Neural cell (in vitro differentiated cells): Measurements from ENCODE around the gene RAB32. TPM values are rescaled to one million over a fixed set of nuclear protein-coding genes. Genes with fewer than 3 reads are reported as not detected.

Experiments used
- H2AFZ ChIP-seq: fragments of 200-600, 300-800 bp; sonication (generic), shearing (Covaris generic); 2 replicates; pipeline ENCODE4 v1.6.0; 2014; ENCODE audit warnings: low read depth, mild to moderate bottlenecking, antibody characterized with exemption, low read length, moderate library complexity
- H3F3A ChIP-seq: fragments of 200-600 bp; shearing (Covaris generic); 2 replicates; pipeline ENCODE4 v1.6.1; 2016; ENCODE audit warnings: mild to moderate bottlenecking, moderate library complexity, mixed read lengths, antibody characterized with exemption, low read length; ENCODE audit not compliant: insufficient read depth, poor library complexity, severe bottlenecking
- H3K27ac ChIP-seq: fragments of 200-600, 300-800 bp; sonication (generic), shearing (Covaris generic); 2 replicates; pipeline ENCODE4 v1.5.1; 2014; ENCODE audit warnings: mild to moderate bottlenecking, low read length, moderate library complexity
- H3K27me3 ChIP-seq: fragments of 300-800, 200-600 bp; sonication (generic), shearing (Covaris generic); 2 replicates; pipeline ENCODE4 v1.6.0; 2014; ENCODE audit warnings: mild to moderate bottlenecking, low read depth, low read length, moderate library complexity; ENCODE audit not compliant: insufficient read depth
- H3K36me3 ChIP-seq: fragments of 300-800, 200-600 bp; sonication (generic), shearing (Covaris generic); 2 replicates; pipeline ENCODE4 v1.5.1; 2014; ENCODE audit warnings: mild to moderate bottlenecking, antibody characterized with exemption, low read length, moderate library complexity; ENCODE audit not compliant: insufficient read depth
- H3K4me2 ChIP-seq: fragments of 300-800, 200-600 bp; sonication (generic), shearing (Covaris generic); 2 replicates; pipeline ENCODE4 v1.6.0; 2014; ENCODE audit warnings: mild to moderate bottlenecking, low read length
- H3K4me3 ChIP-seq: fragments of 300-800, 200-600 bp; sonication (generic), shearing (Covaris generic); 2 replicates; pipeline ENCODE4 v1.5.1; 2014; ENCODE audit warnings: mild to moderate bottlenecking, low read length, moderate library complexity
- H3K79me2 ChIP-seq: fragments of 200-600 bp; shearing (Covaris generic); replicated peaks from 2 replicates; pipeline ENCODE4 v1.6.0; 2014; ENCODE audit warnings: mild to moderate bottlenecking, low read length, moderate library complexity; ENCODE audit not compliant: insufficient read depth
- H3K9ac ChIP-seq: fragments of 300-800, 200-600 bp; sonication (generic), shearing (Covaris generic); 2 replicates; pipeline ENCODE4 v1.6.1; 2016; ENCODE audit warnings: mild to moderate bottlenecking, low read length, mixed read lengths
- H3K9me2 ChIP-seq: fragments of 200-600 bp; shearing (Covaris generic); 2 replicates; pipeline ENCODE4 v1.6.1; 2016; ENCODE audit warnings: mild to moderate bottlenecking, low read length, mixed read lengths; ENCODE audit not compliant: insufficient read depth
- H3K9me3 ChIP-seq: fragments of 200-600, 300-800 bp; sonication (generic), shearing (Covaris generic); 2 replicates; pipeline ENCODE4 v1.6.1; 2016; ENCODE audit warnings: mild to moderate bottlenecking, mixed run types, low read length, moderate library complexity, mixed read lengths
- H4K20me1 ChIP-seq: fragments of 200-600 bp; shearing (Covaris generic); 2 replicates; pipeline ENCODE4 v1.6.1; 2016; ENCODE audit warnings: mild to moderate bottlenecking, mixed run types; ENCODE audit not compliant: insufficient read depth
- EP300 ChIP-seq: fragments of 450-650 bp; conservative IDR thresholded peaks from 2 replicates; pipeline ENCODE4 v1.6.1; 2014; ENCODE audit warnings: antibody characterized with exemption, mild to moderate bottlenecking, moderate library complexity; ENCODE audit not compliant: poor library complexity, severe bottlenecking
- EZH2 ChIP-seq: fragments of 200-600, 300-800 bp; shearing (Covaris generic), sonication (generic); IDR thresholded peaks from 2 replicates; pipeline ENCODE4 v1.6.1; 2014; ENCODE audit warnings: antibody characterized with exemption, low read length, borderline replicate concordance, mild to moderate bottlenecking; ENCODE audit not compliant: insufficient read depth, poor library complexity, severe bottlenecking
- MXI1 ChIP-seq: fragments of 450-650 bp; conservative IDR thresholded peaks from 2 replicates; pipeline ENCODE4 v1.6.1; 2014; ENCODE audit warnings: antibody characterized with exemption, mild to moderate bottlenecking; ENCODE audit not compliant: poor library complexity, severe bottlenecking
- POLR2AphosphoS5 ChIP-seq: IDR thresholded peaks from 2 replicates; pipeline ENCODE4 v1.6.1; 2012
- RAD21 ChIP-seq: fragments of 450-650 bp; conservative IDR thresholded peaks from 2 replicates; pipeline ENCODE4 v1.6.1; 2014; ENCODE audit warnings: antibody characterized with exemption, mild to moderate bottlenecking, moderate library complexity
- SMC3 ChIP-seq: fragments of 450-650 bp; conservative IDR thresholded peaks from 2 replicates; pipeline ENCODE4 v1.6.1; 2014; ENCODE audit warnings: antibody characterized with exemption, mild to moderate bottlenecking, moderate library complexity; ENCODE audit not compliant: poor library complexity
- TAF1 ChIP-seq: IDR thresholded peaks from 2 replicates; pipeline ENCODE4 v1.6.1; 2012; ENCODE audit warnings: low read depth
- polyA plus RNA-seq: library from polyadenylated mRNA; depleted of rRNA; stranded (reverse); fragments of >200 nt; gene quantifications from 2 replicates; pipeline ENCODE4 v1.2.3, GENCODE V29; 2014
- TF ChIP-seq, protein P1 (sequence below): IDR thresholded peaks from 2 replicates; pipeline ENCODE4 v1.6.1; 2012; ENCODE audit warnings: borderline replicate concordance
- TF ChIP-seq, protein P2 (sequence below): fragments of 450-650 bp; IDR thresholded peaks from 2 replicates; pipeline ENCODE4 v1.5.1; 2014; ENCODE audit warnings: antibody characterized with exemption, mild to moderate bottlenecking, moderate library complexity; ENCODE audit not compliant: poor library complexity, severe bottlenecking

RAB32 gene
- polyA plus RNA-seq, 1 donor from 2014 or later = 1.8 TPM

DNA sequence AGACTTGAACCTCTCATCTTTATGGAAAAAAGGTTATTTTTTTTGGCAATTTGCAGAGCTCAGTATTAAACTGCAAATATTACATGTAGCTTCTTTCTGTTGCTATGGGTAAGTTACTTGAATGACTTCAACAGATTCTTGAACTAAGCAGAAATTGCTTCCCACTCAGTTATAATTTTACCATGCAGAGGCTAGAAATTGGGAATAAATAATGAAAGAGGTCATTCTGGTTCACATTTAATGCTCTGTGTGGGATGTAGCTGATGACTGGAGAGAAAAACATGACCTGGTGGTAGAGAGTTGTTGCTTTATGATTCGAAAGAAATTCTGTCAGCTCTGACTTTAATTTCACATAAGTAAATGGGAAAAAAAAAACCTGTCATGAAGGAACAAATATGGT, 38.3 kb downstream of the RAB32 start:
- Histone ChIP-seq H3K27me3 (no peaks in the 10 kb centered on the region), H3F3A (no peaks in the 10 kb centered on the region), H3K36me3 (no peaks in the 10 kb centered on the region), H3K79me2 (no peaks in the 10 kb centered on the region), H3K9ac (no peak overlapping the region), H3K9me2 (no peaks in the 10 kb centered on the region), H2AFZ (no peak overlapping the region), H4K20me1 (no peaks in the 10 kb centered on the region), H3K4me3 (no peak overlapping the region), H3K4me2 (no peak overlapping the region), H3K9me3 (no peaks in the 10 kb centered on the region), H3K27ac (no peak overlapping the region)
- TF ChIP-seq TAF1 (no peak), SMC3 (no peak), POLR2AphosphoS5 (no peak), RAD21 (no peak), EZH2 (no peak)
- TF ChIP-seq, protein P1, sequence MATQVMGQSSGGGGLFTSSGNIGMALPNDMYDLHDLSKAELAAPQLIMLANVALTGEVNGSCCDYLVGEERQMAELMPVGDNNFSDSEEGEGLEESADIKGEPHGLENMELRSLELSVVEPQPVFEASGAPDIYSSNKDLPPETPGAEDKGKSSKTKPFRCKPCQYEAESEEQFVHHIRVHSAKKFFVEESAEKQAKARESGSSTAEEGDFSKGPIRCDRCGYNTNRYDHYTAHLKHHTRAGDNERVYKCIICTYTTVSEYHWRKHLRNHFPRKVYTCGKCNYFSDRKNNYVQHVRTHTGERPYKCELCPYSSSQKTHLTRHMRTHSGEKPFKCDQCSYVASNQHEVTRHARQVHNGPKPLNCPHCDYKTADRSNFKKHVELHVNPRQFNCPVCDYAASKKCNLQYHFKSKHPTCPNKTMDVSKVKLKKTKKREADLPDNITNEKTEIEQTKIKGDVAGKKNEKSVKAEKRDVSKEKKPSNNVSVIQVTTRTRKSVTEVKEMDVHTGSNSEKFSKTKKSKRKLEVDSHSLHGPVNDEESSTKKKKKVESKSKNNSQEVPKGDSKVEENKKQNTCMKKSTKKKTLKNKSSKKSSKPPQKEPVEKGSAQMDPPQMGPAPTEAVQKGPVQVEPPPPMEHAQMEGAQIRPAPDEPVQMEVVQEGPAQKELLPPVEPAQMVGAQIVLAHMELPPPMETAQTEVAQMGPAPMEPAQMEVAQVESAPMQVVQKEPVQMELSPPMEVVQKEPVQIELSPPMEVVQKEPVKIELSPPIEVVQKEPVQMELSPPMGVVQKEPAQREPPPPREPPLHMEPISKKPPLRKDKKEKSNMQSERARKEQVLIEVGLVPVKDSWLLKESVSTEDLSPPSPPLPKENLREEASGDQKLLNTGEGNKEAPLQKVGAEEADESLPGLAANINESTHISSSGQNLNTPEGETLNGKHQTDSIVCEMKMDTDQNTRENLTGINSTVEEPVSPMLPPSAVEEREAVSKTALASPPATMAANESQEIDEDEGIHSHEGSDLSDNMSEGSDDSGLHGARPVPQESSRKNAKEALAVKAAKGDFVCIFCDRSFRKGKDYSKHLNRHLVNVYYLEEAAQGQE = no peak
- TF ChIP-seq, protein P2, sequence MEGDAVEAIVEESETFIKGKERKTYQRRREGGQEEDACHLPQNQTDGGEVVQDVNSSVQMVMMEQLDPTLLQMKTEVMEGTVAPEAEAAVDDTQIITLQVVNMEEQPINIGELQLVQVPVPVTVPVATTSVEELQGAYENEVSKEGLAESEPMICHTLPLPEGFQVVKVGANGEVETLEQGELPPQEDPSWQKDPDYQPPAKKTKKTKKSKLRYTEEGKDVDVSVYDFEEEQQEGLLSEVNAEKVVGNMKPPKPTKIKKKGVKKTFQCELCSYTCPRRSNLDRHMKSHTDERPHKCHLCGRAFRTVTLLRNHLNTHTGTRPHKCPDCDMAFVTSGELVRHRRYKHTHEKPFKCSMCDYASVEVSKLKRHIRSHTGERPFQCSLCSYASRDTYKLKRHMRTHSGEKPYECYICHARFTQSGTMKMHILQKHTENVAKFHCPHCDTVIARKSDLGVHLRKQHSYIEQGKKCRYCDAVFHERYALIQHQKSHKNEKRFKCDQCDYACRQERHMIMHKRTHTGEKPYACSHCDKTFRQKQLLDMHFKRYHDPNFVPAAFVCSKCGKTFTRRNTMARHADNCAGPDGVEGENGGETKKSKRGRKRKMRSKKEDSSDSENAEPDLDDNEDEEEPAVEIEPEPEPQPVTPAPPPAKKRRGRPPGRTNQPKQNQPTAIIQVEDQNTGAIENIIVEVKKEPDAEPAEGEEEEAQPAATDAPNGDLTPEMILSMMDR = no peak

DNA sequence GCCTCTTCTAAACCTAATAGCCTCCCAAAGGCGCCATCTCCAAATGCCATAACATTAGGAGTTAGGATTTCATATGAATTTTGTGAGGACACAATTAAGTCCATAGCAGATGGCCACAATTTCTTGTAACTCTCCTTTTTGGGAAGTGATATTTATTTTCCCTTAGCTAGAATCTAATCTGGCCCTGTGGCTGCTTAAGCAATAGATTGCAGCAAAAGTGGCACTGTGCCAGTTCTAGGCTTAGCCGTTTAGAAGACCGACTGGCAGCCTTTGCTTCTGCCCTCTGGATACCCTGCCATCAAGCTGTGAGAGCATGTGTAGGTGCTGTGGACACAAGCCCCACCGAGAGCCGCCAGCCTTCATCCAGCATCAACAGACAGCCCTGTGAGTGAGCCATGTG, 39.2 kb downstream of the RAB32 start:
- TF ChIP-seq, protein P2 = no peak
- TF ChIP-seq EP300 (no peak), TAF1 (no peak), SMC3 (no peak), EZH2 (no peak), RAD21 (no peak), MXI1 (no peak)
- Histone ChIP-seq H3F3A (no peaks in the 10 kb centered on the region), H3K4me2 (no peak overlapping the region), H3K79me2 (no peaks in the 10 kb centered on the region), H4K20me1 (no peaks in the 10 kb centered on the region), H3K4me3 (no peak overlapping the region), H3K27ac (no peak overlapping the region), H3K9ac (no peak overlapping the region), H3K9me3 (no peaks in the 10 kb centered on the region), H2AFZ (no peak overlapping the region), H3K27me3 (no peaks in the 10 kb centered on the region), H3K36me3 (no peaks in the 10 kb centered on the region), H3K9me2 (no peaks in the 10 kb centered on the region)
